Measurements from ENCODE around the gene BUD13.

Gene BUD13

DNA sequence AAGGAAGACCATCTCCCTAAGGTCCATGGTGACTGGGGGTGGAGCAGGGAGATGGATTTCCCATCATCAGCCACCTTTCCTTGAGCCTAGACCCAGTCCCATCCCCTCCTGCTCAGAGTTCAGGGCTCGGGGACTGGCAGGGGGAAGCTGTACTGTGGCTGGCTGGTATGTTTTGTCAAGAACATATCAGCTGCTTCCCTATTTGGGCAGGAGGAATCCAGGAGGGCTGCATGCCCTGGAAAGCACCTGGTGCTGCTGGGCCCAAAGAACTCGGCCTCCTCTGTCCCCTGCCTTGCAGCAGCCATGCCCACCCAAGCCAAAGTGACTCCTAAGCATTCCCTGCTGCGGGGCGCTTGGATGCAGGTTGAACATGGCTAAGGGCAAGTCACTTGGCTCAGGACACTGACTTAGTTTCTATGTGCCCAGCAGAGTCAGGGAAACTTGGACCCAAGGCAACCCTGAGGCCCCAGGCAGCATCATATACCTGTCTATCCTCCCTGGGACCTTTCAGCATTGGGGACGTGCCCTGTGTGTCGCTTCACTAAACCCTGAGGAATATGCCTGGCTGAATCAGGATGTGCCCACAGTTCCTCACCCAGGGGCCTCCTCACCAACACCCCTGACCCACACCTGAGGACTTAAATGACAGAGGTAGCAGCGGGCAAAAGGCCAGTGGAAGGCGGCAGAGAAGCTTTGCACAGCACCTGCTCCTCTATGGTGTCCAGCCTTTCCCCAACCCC, 43.1 kb downstream of the BUD13 start:
- ChIA-PET POLR2A (no interaction called here), CTCF (interaction anchor here (1.8 kb wide), 1 partner anchor 8 kb away, joined by 6 read pairs; no protein-coding TSS in a partner anchor)
- Histone ChIP-seq H3K27ac (ENCODE audit: extremely low read depth, low read depth, low read length) (no peak overlapping the region), H3K4me3 (ENCODE audit: low read depth, low read length) (no peak overlapping the region), H3K9me3 (ENCODE audit: control insufficient read depth, insufficient read depth, low read depth, low read length) (no peaks in the 10 kb centered on the region), H3K4me1 (ENCODE audit: control insufficient read depth, insufficient read depth, low read length) (no peaks in the 10 kb centered on the region), H3K36me3 (ENCODE audit: control insufficient read depth in 2 of 2, insufficient read depth in 1 of 2, low read length in 2 of 2) (no peaks in the 10 kb centered on the region)
- TF ChIP-seq ZBTB1 (tag by site-specific recombination; IDR thresholded peaks at IDR 0.05) (no peak), ZNF16 (tag by site-specific recombination; IDR thresholded peaks at IDR 0.05; ENCODE audit: low read depth) (no peak), ZNF223 (tag by site-specific recombination; IDR thresholded peaks at IDR 0.05) (no peak), IKZF3 (tag by site-specific recombination; IDR thresholded peaks at IDR 0.05) (no peak), ZNF214 (tag by site-specific recombination; IDR thresholded peaks at IDR 0.05; ENCODE audit: borderline replicate concordance) (no peak), ZBTB8A (tag by site-specific recombination; IDR thresholded peaks at IDR 0.05) (no peak), ZFP41 (tag by site-specific recombination; IDR thresholded peaks at IDR 0.05; ENCODE audit: borderline replicate concordance) (no peak), ZNF362 (tag by site-specific recombination; IDR thresholded peaks at IDR 0.05) (no peak)

- Histone ChIP-seq H3K4me1 (ENCODE audit: control insufficient read depth, insufficient read depth, low read length) (no peaks in the 10 kb centered on the region), H3K36me3 (ENCODE audit: control insufficient read depth in 2 of 2, insufficient read depth in 1 of 2, low read length in 2 of 2) (no peaks in the 10 kb centered on the region), H3K27ac (ENCODE audit: extremely low read depth, low read depth, low read length) (no peak overlapping the region), H3K9me3 (ENCODE audit: control insufficient read depth, insufficient read depth, low read depth, low read length) (no peaks in the 10 kb centered on the region), H3K4me3 (ENCODE audit: low read depth, low read length) (no peak overlapping the region)
- CTCF ChIA-PET: interaction anchor here (0.9 to 1.8 kb wide), 3 partner anchors 10 to 19 kb away, joined by 3 to 6 read pairs (median 3); no protein-coding TSS in a partner anchor
- TF ChIP-seq ZBTB48 (tag by site-specific recombination; IDR thresholded peaks at IDR 0.05) (no peak), ZNF157 (tag by site-specific recombination; IDR thresholded peaks at IDR 0.05) (no peak)
- POLR2A ChIA-PET: no interaction called here
Measured at GRCh38 chr11:116727990-116728389, 44.8 kb downstream of the BUD13 start.

- Histone ChIP-seq H3K36me3 (ENCODE audit: control insufficient read depth in 2 of 2, insufficient read depth in 1 of 2, low read length in 2 of 2) (no peaks in the 10 kb centered on the region), H3K9me3 (ENCODE audit: control insufficient read depth, insufficient read depth, low read depth, low read length) (no peaks in the 10 kb centered on the region), H3K27ac (ENCODE audit: extremely low read depth, low read depth, low read length) (no peak overlapping the region), H3K4me1 (ENCODE audit: control insufficient read depth, insufficient read depth, low read length) (no peaks in the 10 kb centered on the region), H3K4me3 (ENCODE audit: low read depth, low read length) (no peak overlapping the region)
- ChIA-PET CTCF (no interaction called here), POLR2A (no interaction called here)
- TF ChIP-seq ZNF837 (tag by site-specific recombination; IDR thresholded peaks at IDR 0.05): no peak
- TF ChIP-seq ZNF549 (tag by site-specific recombination; IDR thresholded peaks at IDR 0.05): no peak
- no peak for TF ChIP-seq ZNF335 (tag by site-specific recombination; conservative IDR thresholded peaks at IDR 0.05)
- TF ChIP-seq ATF2 (tag by site-specific recombination; IDR thresholded peaks at IDR 0.05; ENCODE audit: low read depth): no peak
- no peak for TF ChIP-seq ZNF324 (tag by site-specific recombination; IDR thresholded peaks at IDR 0.05)
- no peak for TF ChIP-seq ZNF791 (tag by site-specific recombination; IDR thresholded peaks at IDR 0.05)
- TF ChIP-seq MYNN (tag by site-specific recombination; IDR thresholded peaks at IDR 0.05; ENCODE audit: borderline replicate concordance): no peak
- no peak for TF ChIP-seq ZNF148 (tag by site-specific recombination; IDR thresholded peaks at IDR 0.05; ENCODE audit: borderline replicate concordance)
- no peak for TF ChIP-seq ZEB2 (tag by site-specific recombination; IDR thresholded peaks at IDR 0.05)
- TF ChIP-seq SP3 (tag by site-specific recombination; IDR thresholded peaks at IDR 0.05): no peak
- no peak for TF ChIP-seq ZNF548 (tag by site-specific recombination; IDR thresholded peaks at IDR 0.05)
- TF ChIP-seq GLIS1 (tag by site-specific recombination; IDR thresholded peaks at IDR 0.05): no peak
- TF ChIP-seq ZNF239 (tag by site-specific recombination; IDR thresholded peaks at IDR 0.05): no peak
- no peak for TF ChIP-seq ZNF112 (tag by site-specific recombination; IDR thresholded peaks at IDR 0.05)
Measured at GRCh38 chr11:116725434-116726221, 47.2 kb downstream of the BUD13 start.
